NCI-H1694 treated with DMSO at 0.1 percent for 48 hours (cell line): ENCODE results near the gene C1QTNF4.
"Not testable (repeated sequence)": the region's sequence is repeated elsewhere in the genome, so short reads cannot be mapped to it uniquely, and the experiment has no call there.

Experiments
- DNase-seq: peaks from one replicate; lab custom pipeline; 2025; lab: John Stamatoyannopoulos, UW

C1QTNF4 gene

GRCh38 chr11:47565340-47566148 is 28.7 kb downstream of the C1QTNF4 start, which contains the start of gene PTPMT1:
TSS of gene PTPMT1 (plus strand) at chr11:47565599. CDS start at chr11:47565623, 24 bp downstream.
- peak; percentile 22 for DNase-seq

GRCh38 chr11:47564933-47565339 is 29.3 kb downstream of the C1QTNF4 start:
- DNase-seq = no peak

GRCh38 chr11:47564366-47564765 is 29.8 kb downstream of the C1QTNF4 start:
- not testable (repeated sequence) for DNase-seq

- DNase-seq = not testable (repeated sequence)
Measured at GRCh38 chr11:47562393-47562792, 31.8 kb downstream of the C1QTNF4 start.

- DNase-seq = no peak
Measured at GRCh38 chr11:47560426-47560825, 33.8 kb downstream of the C1QTNF4 start.

- DNase-seq = no peak
Measured at GRCh38 chr11:47558695-47559094, 35.5 kb downstream of the C1QTNF4 start.

- DNase-seq = not testable (repeated sequence)
Measured at GRCh38 chr11:47557004-47557403, 37.2 kb downstream of the C1QTNF4 start.

GRCh38 chr11:47553406-47553743 is 40.8 kb downstream of the C1QTNF4 start:
- DNase-seq = no peak

- peak; percentile 85 for DNase-seq
Measured at GRCh38 chr11:47552566-47553405, 41.4 kb downstream of the C1QTNF4 start, which contains the start of gene CELF1. TSS of gene CELF1 (minus strand) at chr11:47553132. CDS start at chr11:47499523, 53,609 bp downstream.

GRCh38 chr11:47552056-47552565 is 42.1 kb downstream of the C1QTNF4 start:
- DNase-seq = no peak

GRCh38 chr11:47551086-47551485 is 43.1 kb downstream of the C1QTNF4 start:
- peak; percentile 4 for DNase-seq

- no peak for DNase-seq
Measured at GRCh38 chr11:47550288-47551047, 43.7 kb downstream of the C1QTNF4 start.

- DNase-seq = not testable (repeated sequence)
Measured at GRCh38 chr11:47546274-47546673, 47.9 kb downstream of the C1QTNF4 start.

- no peak for DNase-seq
Measured at GRCh38 chr11:47545298-47545697, 48.9 kb downstream of the C1QTNF4 start.

GRCh38 chr11:47541070-47541469 is 53.1 kb downstream of the C1QTNF4 start:
- no peak for DNase-seq

- DNase-seq = no peak
Measured at GRCh38 chr11:47539681-47540039, 54.6 kb downstream of the C1QTNF4 start.
